Large intestine (tissue), 3 donors: Measurements from ENCODE around the gene SLC4A1. TPM values are rescaled to one million over a fixed set of nuclear protein-coding genes. Genes with fewer than 3 reads are reported as not detected.

Experiments
- DNase-seq, 2 donors: peaks; one replicate each; pipeline versions ENCODE4 v3.0.0 to v3.0.0-alpha.2; 2013
- H3K27ac ChIP-seq: one replicate; pipeline ENCODE4 v1.5.1; 2013; ENCODE audit warnings: low read length
- H3K27me3 ChIP-seq: 2 replicates; pipeline ENCODE4 v1.6.1; 2013; ENCODE audit warnings: low read length; ENCODE audit not compliant: control insufficient read depth, insufficient read depth
- H3K36me3 ChIP-seq: 2 replicates; pipeline ENCODE4 v1.6.1; 2013; ENCODE audit warnings: low read length; ENCODE audit not compliant: control insufficient read depth, insufficient read depth
- H3K4me1 ChIP-seq: one replicate; pipeline ENCODE4 v1.6.1; 2013; ENCODE audit warnings: low read length; ENCODE audit not compliant: control insufficient read depth, insufficient read depth
- H3K4me3 ChIP-seq: one replicate; pipeline ENCODE4 v1.5.1; 2013; ENCODE audit warnings: low read length
- H3K9me3 ChIP-seq: one replicate; pipeline ENCODE4 v1.6.1; 2013; ENCODE audit warnings: mild to moderate bottlenecking, low read depth, low read length, moderate library complexity; ENCODE audit not compliant: control insufficient read depth
- WGBS: methylation state at CpG from one replicate; pipeline ENCODE4 v1.1.5; 2013; ENCODE audit warnings: low lambda C conversion rate; ENCODE audit not compliant: insufficient coverage; 5-methylcytosine and 5-hydroxymethylcytosine counted together
- polyA plus RNA-seq: library from polyadenylated mRNA; unstranded; fragments of 120-200 nt; gene quantifications from one replicate; pipeline ENCODE4 v1.2.1, GENCODE V29; 2013

The SLC4A1 gene
- polyA plus RNA-seq, 1 donor: 8.7 TPM

- Histone ChIP-seq H3K4me1 (peaks cover 20% of the 10 kb centered on the region), H3K27me3 (peaks cover 34% of the 10 kb centered on the region), H3K36me3 (no peaks in the 10 kb centered on the region), H3K9me3 (no peaks in the 10 kb centered on the region), H3K4me3 (no peak overlapping the region), H3K27ac (no peak overlapping the region)
- WGBS: no CpG with 5 or more reads among the region's 10 CpGs
- no peak for DNase-seq
Observed at GRCh38 chr17:44310609-44311376, 42.9 kb upstream of the SLC4A1 start.

- no peak overlapping the region for H3K27ac ChIP-seq
- peaks cover 20% of the 10 kb centered on the region for H3K4me1 ChIP-seq
- peaks cover 29% of the 10 kb centered on the region for H3K27me3 ChIP-seq
- no peak overlapping the region for H3K4me3 ChIP-seq
- WGBS: no CpG with 5 or more reads among the region's 2 CpGs
- no peaks in the 10 kb centered on the region for H3K36me3 ChIP-seq
- no peaks in the 10 kb centered on the region for H3K9me3 ChIP-seq
- DNase-seq: no peak
Observed at GRCh38 chr17:44310188-44310587, 42.3 kb upstream of the SLC4A1 start.

GRCh38 chr17:44309472-44309871 lies 41.5 kb upstream of the SLC4A1 start:
- H3K27ac ChIP-seq: no peak overlapping the region
- no peaks in the 10 kb centered on the region for H3K36me3 ChIP-seq
- DNase-seq: no peak
- H3K9me3 ChIP-seq: no peaks in the 10 kb centered on the region
- H3K27me3 ChIP-seq: peaks cover 23% of the 10 kb centered on the region
- no CpG with 5 or more reads among the region's 5 CpGs for WGBS
- H3K4me3 ChIP-seq: no peak overlapping the region
- peaks cover 20% of the 10 kb centered on the region for H3K4me1 ChIP-seq

GRCh38 chr17:44308865-44309264 lies 40.9 kb upstream of the SLC4A1 start:
- Histone ChIP-seq H3K9me3 (no peaks in the 10 kb centered on the region), H3K4me3 (peak overlapping the region; percentile 39), H3K4me1 (peaks cover 20% of the 10 kb centered on the region), H3K36me3 (no peaks in the 10 kb centered on the region), H3K27me3 (peaks cover 17% of the 10 kb centered on the region), H3K27ac (no peak overlapping the region)
- DNase-seq: peak in 1 of 2 donors; percentile 33
- no CpG with 5 or more reads among the region's 15 CpGs for WGBS

DNA sequence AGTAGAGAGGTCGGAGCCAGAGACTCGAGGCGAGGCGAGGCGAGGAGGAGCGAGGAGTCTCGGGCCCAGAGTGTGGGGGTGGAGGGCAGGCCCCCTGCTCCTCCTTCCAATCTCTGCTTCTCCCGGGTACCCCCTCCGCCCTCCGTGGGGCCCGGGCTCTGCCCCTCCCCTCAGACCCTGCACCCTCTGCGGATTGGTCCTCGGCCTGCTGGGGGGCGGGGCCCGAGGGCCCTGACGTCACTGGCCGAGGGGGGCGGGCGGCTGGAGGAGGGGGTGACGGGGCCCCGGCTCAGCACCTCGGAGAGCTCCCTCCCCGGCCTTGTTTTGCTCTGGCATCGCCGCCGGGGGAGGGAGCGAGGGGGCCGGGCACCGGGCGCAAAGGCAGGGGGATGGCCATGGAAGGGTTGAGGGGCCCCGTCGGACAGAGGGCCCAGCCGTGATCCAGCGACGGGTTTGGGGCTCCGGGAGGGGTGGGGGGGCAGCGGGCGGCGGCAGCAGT lies 40.4 kb upstream of the SLC4A1 start, which contains the start of gene RUNDC3A:
Gene RUNDC3A (plus strand): TSS at position 282 of the 499 bp plus-strand sequence. CDS start 232 bp downstream, outside the sequence.
- peak within 1 kb of the TSS; percentile 39 for H3K4me3 ChIP-seq
- no peaks in the 10 kb centered on the region for H3K36me3 ChIP-seq
- peaks cover 20% of the 10 kb centered on the region for H3K4me1 ChIP-seq
- WGBS: no CpG with 5 or more reads among the region's 39 CpGs
- DNase-seq: peak; percentile 86 to 90
- peak within 1 kb of the TSS; percentile 40 for H3K27ac ChIP-seq
- no peaks in the 10 kb centered on the region for H3K9me3 ChIP-seq
- H3K27me3 ChIP-seq: peaks cover 15% of the 10 kb centered on the region

- peaks cover 15% of the 10 kb centered on the region for H3K27me3 ChIP-seq
- no peaks in the 10 kb centered on the region for H3K9me3 ChIP-seq
- peak overlapping the region; percentile 40 for H3K27ac ChIP-seq
- H3K4me3 ChIP-seq: peak overlapping the region; percentile 38
- no peaks in the 10 kb centered on the region for H3K36me3 ChIP-seq
- no CpG with 5 or more reads among the region's 26 CpGs for WGBS
- peak in 1 of 2 donors; percentile 50 for DNase-seq
- peaks cover 14% of the 10 kb centered on the region for H3K4me1 ChIP-seq
Observed at GRCh38 chr17:44307387-44308186, 39.7 kb upstream of the SLC4A1 start.

DNA sequence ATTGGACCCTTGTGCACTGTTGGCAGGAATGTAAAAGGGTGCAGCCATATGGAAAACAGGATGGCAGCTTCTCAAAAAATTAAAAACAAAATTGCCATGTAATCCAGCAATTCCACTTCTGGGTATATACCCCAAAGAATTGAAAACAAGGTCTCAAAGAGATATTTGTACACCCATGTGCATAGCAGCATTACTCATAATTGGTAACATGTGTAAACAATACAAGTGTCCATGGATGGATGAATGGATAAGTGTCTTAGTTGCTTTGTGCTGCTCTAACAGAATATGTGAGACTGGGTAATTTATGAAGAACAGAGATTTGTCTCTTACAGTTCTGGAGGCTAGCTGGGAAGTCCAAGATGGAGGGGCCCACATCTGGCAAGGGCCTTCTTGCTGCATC lies 36.7 kb upstream of the SLC4A1 start:
- H3K27me3 ChIP-seq: peaks cover 21% of the 10 kb centered on the region
- no peak for DNase-seq
- no peak overlapping the region for H3K4me3 ChIP-seq
- no peaks in the 10 kb centered on the region for H3K9me3 ChIP-seq
- no peak overlapping the region for H3K27ac ChIP-seq
- peaks cover 14% of the 10 kb centered on the region for H3K4me1 ChIP-seq
- no peaks in the 10 kb centered on the region for H3K36me3 ChIP-seq

DNA sequence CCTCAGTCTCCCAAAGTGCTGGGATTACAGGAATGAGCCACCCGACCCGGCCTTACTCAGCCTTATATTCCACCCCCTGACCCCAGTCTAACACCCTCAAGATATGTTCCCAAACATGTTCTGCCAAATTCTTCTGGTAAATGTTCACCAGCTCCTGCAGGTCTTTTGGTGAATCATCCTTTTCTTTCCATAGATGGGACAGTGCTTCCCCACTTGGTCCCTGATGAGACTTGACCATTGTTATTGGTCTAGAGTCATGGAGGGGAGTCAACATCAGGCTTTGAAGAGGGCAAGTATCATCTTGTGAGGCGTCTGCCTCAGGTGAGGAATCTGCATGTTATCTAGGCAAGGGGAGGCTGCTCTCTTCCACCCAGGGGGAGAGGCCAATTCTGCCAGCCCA lies 30.0 kb upstream of the SLC4A1 start:
- Histone ChIP-seq H3K27me3 (peaks cover 12% of the 10 kb centered on the region), H3K36me3 (no peaks in the 10 kb centered on the region), H3K4me3 (no peak overlapping the region), H3K27ac (no peak overlapping the region), H3K9me3 (no peaks in the 10 kb centered on the region), H3K4me1 (no peaks in the 10 kb centered on the region)
- DNase-seq: no peak
- WGBS: no CpG with 5 or more reads among the region's 3 CpGs

GRCh38 chr17:44293509-44294226 lies 25.7 kb upstream of the SLC4A1 start:
- WGBS: no CpG with 5 or more reads among the region's 9 CpGs

GRCh38 chr17:44287651-44288050 lies 19.7 kb upstream of the SLC4A1 start:
- H3K36me3 ChIP-seq: no peaks in the 10 kb centered on the region
- 88% methylated on average over 4 of the region's 8 CpGs for WGBS
- H3K4me3 ChIP-seq: no peak overlapping the region
- peaks cover 2% of the 10 kb centered on the region for H3K27me3 ChIP-seq
- no peak overlapping the region for H3K27ac ChIP-seq
- no peaks in the 10 kb centered on the region for H3K4me1 ChIP-seq
- no peak for DNase-seq
- no peaks in the 10 kb centered on the region for H3K9me3 ChIP-seq

More at GRCh38 chr17:44293509-44294226, 25.7 kb upstream of the SLC4A1 start:
- no peak for DNase-seq
- Histone ChIP-seq H3K9me3 (no peaks in the 10 kb centered on the region), H3K27ac (no peak overlapping the region), H3K4me1 (no peaks in the 10 kb centered on the region), H3K27me3 (peaks cover 6% of the 10 kb centered on the region), H3K4me3 (no peak overlapping the region), H3K36me3 (no peaks in the 10 kb centered on the region)
